GM23338 (cell line): ENCODE measurements around the gene NUDT6. TPM values are rescaled to one million over a fixed set of nuclear protein-coding genes. Genes with fewer than 3 reads are reported as not detected.

Experiments used
- ATAC-seq: fragments of 200-7000 bp; cut with Tn5 transposase; 3 replicates; pipeline ENCODE4 v1.9.1; 2020
- DNase-seq: peaks from one replicate; pipeline ENCODE4 v3.0.0-alpha.2; 2015; ENCODE audit warnings: low spot score
- H2AFZ ChIP-seq: fragments of 200-600 bp; sonication (generic); 2 replicates; pipeline ENCODE4 v1.8.0; 2016; ENCODE audit warnings: antibody characterized with exemption, mild to moderate bottlenecking, moderate library complexity
- H3F3A ChIP-seq: fragments of 200-600 bp; sonication (generic); replicated peaks from 2 replicates; pipeline ENCODE4 v1.8.0; 2017; ENCODE audit warnings: antibody characterized with exemption, mixed run types, low read depth
- H3K27ac ChIP-seq: fragments of 200-600 bp; sonication (generic); 2 replicates; pipeline ENCODE4 v1.6.1; 2016; ENCODE audit warnings: low read depth
- H3K27me3 ChIP-seq: fragments of 200-600 bp; sonication (generic); 2 replicates; pipeline ENCODE4 v1.8.0; 2016; ENCODE audit warnings: mild to moderate bottlenecking, mixed run types, moderate library complexity; ENCODE audit not compliant: insufficient read depth
- H3K36me3 ChIP-seq: fragments of 200-600 bp; sonication (generic); 2 replicates; pipeline ENCODE4 v1.8.0; 2016; ENCODE audit warnings: mild to moderate bottlenecking; ENCODE audit not compliant: insufficient read depth
- H3K4me1 ChIP-seq: fragments of 200-600 bp; sonication (generic); 2 replicates; pipeline ENCODE4 v1.8.0; 2016; ENCODE audit warnings: mild to moderate bottlenecking, moderate library complexity; ENCODE audit not compliant: insufficient read depth
- H3K4me2 ChIP-seq: fragments of 200-600 bp; sonication (generic); 2 replicates; pipeline ENCODE4 v1.7.1; 2017; ENCODE audit warnings: mixed run types
- H3K4me3 ChIP-seq: fragments of 200-600 bp; sonication (generic); 2 replicates; pipeline ENCODE4 v1.6.1; 2016; ENCODE audit warnings: mixed run types
- H3K79me2 ChIP-seq: fragments of 200-600 bp; sonication (generic); replicated peaks from 2 replicates; pipeline ENCODE4 v1.8.0; 2017; ENCODE audit warnings: mild to moderate bottlenecking; ENCODE audit not compliant: insufficient read depth
- H3K9me2 ChIP-seq: fragments of 200-600 bp; sonication (generic); 2 replicates; pipeline ENCODE4 v1.8.0; 2017; ENCODE audit not compliant: insufficient read depth
- H4K20me1 ChIP-seq: fragments of 200-600 bp; sonication (generic); replicated peaks from 2 replicates; pipeline ENCODE4 v1.8.0; 2017; ENCODE audit warnings: mild to moderate bottlenecking; ENCODE audit not compliant: insufficient read depth
- H3K27ac Mint-ChIP-seq: 2 replicates; pipeline ENCODE4 v1.8.0; 2020; ENCODE audit warnings: inconsistent platforms, mild to moderate bottlenecking, moderate library complexity, mixed read lengths
- H3K27me3 Mint-ChIP-seq: 3 replicates; pipeline ENCODE4 v1.8.0; 2022; ENCODE audit warnings: low read depth, mild to moderate bottlenecking, moderate library complexity, mixed read lengths, inconsistent platforms; ENCODE audit not compliant: insufficient read depth, poor library complexity
- H3K36me3 Mint-ChIP-seq: 3 replicates; pipeline ENCODE4 v1.8.0; 2021; ENCODE audit warnings: low read depth, mild to moderate bottlenecking, inconsistent platforms, moderate library complexity, mixed read lengths
- H3K4me1 Mint-ChIP-seq: 3 replicates; pipeline ENCODE4 v1.8.0; 2020; ENCODE audit warnings: mild to moderate bottlenecking, inconsistent platforms, mixed read lengths
- H3K4me3 Mint-ChIP-seq: 3 replicates; pipeline ENCODE4 v1.8.0; 2021; ENCODE audit warnings: moderate library complexity, mild to moderate bottlenecking, inconsistent platforms, mixed read lengths
- H3K9me3 Mint-ChIP-seq: 3 replicates; pipeline ENCODE4 v1.8.0; 2020; ENCODE audit warnings: moderate library complexity, mild to moderate bottlenecking, inconsistent platforms, mixed read lengths
- CREB1 ChIP-seq: fragments of 250-450 bp; sonication (Bioruptor Pico); IDR thresholded peaks from 2 replicates; pipeline ENCODE4 v1.5.0; 2020; ENCODE audit warnings: low read depth, mild to moderate bottlenecking, moderate library complexity
- EZH2phosphoT487 ChIP-seq: fragments of 200-600 bp; sonication (generic); IDR thresholded peaks from one replicate; pipeline ENCODE4 v1.8.1; 2018; ENCODE audit warnings: antibody characterized with exemption; ENCODE audit not compliant: unreplicated experiment
- JUNB ChIP-seq: IDR thresholded peaks from one replicate; pipeline ENCODE4 v1.6.1; 2016; ENCODE audit warnings: antibody characterized with exemption; ENCODE audit not compliant: unreplicated experiment
- NANOG ChIP-seq: IDR thresholded peaks from 2 replicates; pipeline ENCODE4 v1.6.1; 2016; ENCODE audit warnings: antibody characterized with exemption, borderline replicate concordance
- STAT1 ChIP-seq: IDR thresholded peaks from one replicate; pipeline ENCODE4 v1.6.1; 2016; ENCODE audit warnings: antibody characterized with exemption; ENCODE audit not compliant: unreplicated experiment
- ZNF114 ChIP-seq: fragments of 250-450 bp; sonication (Bioruptor Pico); IDR thresholded peaks from 2 replicates; pipeline ENCODE4 v1.5.0; 2020; ENCODE audit warnings: mild to moderate bottlenecking, moderate library complexity
- ZNF331 ChIP-seq: fragments of 250-450 bp; sonication (Bioruptor Pico); IDR thresholded peaks from 2 replicates; pipeline ENCODE4 v1.5.0; 2020; ENCODE audit warnings: low read depth, mild to moderate bottlenecking, moderate library complexity
- polyA plus RNA-seq: library from polyadenylated mRNA; unstranded; fragments of >200 nt; fragmentation: Nextera tagmentation; extraction: Ambion mirVana; gene quantifications from 2 replicates; pipeline ENCODE4 v1.2.1, GENCODE V29; 2016
- total RNA-seq: library from RNA; depleted of rRNA; stranded (reverse); fragments of >200 nt; shearing (Covaris generic); gene quantifications from 2 replicates; pipeline ENCODE4 v1.2.3, GENCODE V29; 2014
- TF ChIP-seq, protein P1 (sequence below): IDR thresholded peaks from one replicate; pipeline ENCODE4 v1.6.1; 2018; ENCODE audit warnings: antibody characterized with exemption; ENCODE audit not compliant: unreplicated experiment
- TF ChIP-seq, protein P2 (sequence below): IDR thresholded peaks from 2 replicates; pipeline ENCODE4 v1.6.1; 2016; ENCODE audit warnings: antibody characterized with exemption
- TF ChIP-seq, protein P3 (sequence below), 2 experiments: fragments of 200-600 bp in 1 of 2; sonication (generic) in 1 of 2; conservative IDR thresholded peaks; 2 replicates each; pipeline versions ENCODE4 v1.5.1 to v1.6.1; 2016 to 2017; ENCODE audit warnings: antibody characterized with exemption in 2 of 2, low read depth in 2 of 2, mild to moderate bottlenecking in 2 of 2, moderate library complexity in 1 of 2

NUDT6 gene
- total and polyA plus RNA-seq, 2 experiments from 2014 or later = 4.9 to 9.1 TPM

DNA sequence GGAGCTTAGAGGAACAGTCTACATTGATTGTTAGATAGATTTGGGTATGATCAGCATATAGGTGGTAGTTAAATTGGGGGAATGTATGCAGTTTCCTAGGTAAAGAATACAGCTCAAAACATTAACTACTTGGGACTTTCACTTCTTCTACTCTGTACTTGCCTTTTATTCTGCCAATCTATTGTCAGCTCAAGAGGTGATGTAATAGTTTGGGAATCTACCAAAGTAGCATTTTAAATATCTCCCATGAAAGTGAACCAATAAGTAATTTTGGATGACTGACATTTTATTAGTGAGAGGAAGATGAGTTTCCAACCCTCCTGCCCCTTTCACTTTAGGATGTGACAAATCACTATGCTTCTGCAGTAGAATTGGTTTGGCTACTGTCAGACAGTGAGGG lies 43.4 kb downstream of the NUDT6 start:
- Mint-ChIP-seq H3K36me3 (peaks cover 73% of the 10 kb centered on the region), H3K27me3 (peaks cover 8% of the 10 kb centered on the region), H3K27ac (no peak overlapping the region), H3K4me3 (no peak overlapping the region), H3K4me1 (no peaks in the 10 kb centered on the region; the same call in 2 of the 3 replicates), H3K9me3 (peaks cover 33% of the 10 kb centered on the region)
- no peak overlapping the region for H3K4me2 ChIP-seq
- H3K9me2 ChIP-seq = no peaks in the 10 kb centered on the region
- ATAC-seq (no peak), DNase-seq (no peak)
- no peak overlapping the region for H2AFZ ChIP-seq
- no peak overlapping the region for H3K4me3 ChIP-seq
- H3K27ac ChIP-seq = no peak overlapping the region
- H3K36me3 ChIP-seq = peaks cover 48% of the 10 kb centered on the region
- H4K20me1 ChIP-seq = peaks cover 26% of the 10 kb centered on the region
- TF ChIP-seq JUNB = no peak
- no peak for TF ChIP-seq NANOG
- no peak for TF ChIP-seq CREB1 (CRISPR knock-in tag)
- TF ChIP-seq EZH2phosphoT487 = no peak
- no peak for TF ChIP-seq STAT1
- H3K79me2 ChIP-seq = peaks cover 98% of the 10 kb centered on the region
- H3K27me3 ChIP-seq = no peaks in the 10 kb centered on the region
- no peaks in the 10 kb centered on the region for H3K4me1 ChIP-seq
- H3F3A ChIP-seq = peaks cover 31% of the 10 kb centered on the region

DNA sequence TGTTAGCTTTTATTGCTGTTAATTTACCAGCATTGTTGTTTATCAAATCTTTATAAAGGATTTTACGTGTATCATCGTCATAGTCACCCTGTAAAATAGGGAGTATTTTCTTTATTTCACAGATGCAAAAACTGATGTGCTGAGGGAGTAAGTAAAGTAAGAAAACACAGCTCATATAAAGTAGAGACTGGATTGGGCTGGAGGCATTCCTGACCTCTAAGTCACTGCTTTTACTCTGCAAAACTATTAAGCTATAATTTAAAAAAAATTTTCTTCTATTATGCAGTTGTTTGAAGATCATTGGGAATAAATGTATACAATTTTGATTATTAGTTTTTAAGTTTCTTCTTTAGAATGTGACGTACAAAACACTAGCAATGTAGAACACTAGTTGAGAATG lies 45.9 kb downstream of the NUDT6 start:
- peaks cover 31% of the 10 kb centered on the region for H3K9me3 Mint-ChIP-seq
- H3F3A ChIP-seq = peaks cover 22% of the 10 kb centered on the region
- H3K4me3 ChIP-seq = no peak overlapping the region
- H3K4me2 ChIP-seq = no peak overlapping the region
- H3K4me1 Mint-ChIP-seq = peaks cover 20% of the 10 kb centered on the region
- H3K27me3 Mint-ChIP-seq = peaks cover 9% of the 10 kb centered on the region
- H3K27ac Mint-ChIP-seq = no peak overlapping the region
- peaks cover 38% of the 10 kb centered on the region for H3K36me3 ChIP-seq
- no peak for ATAC-seq
- H4K20me1 ChIP-seq = peaks cover 41% of the 10 kb centered on the region
- no peak overlapping the region for H3K4me3 Mint-ChIP-seq
- peaks cover 13% of the 10 kb centered on the region; the same call in 1 of the 2 replicates for H3K4me1 ChIP-seq
- H3K36me3 Mint-ChIP-seq = peaks cover 73% of the 10 kb centered on the region
- no peak overlapping the region for H3K27ac ChIP-seq
- DNase-seq = no peak
- H2AFZ ChIP-seq = no peak overlapping the region
- peaks cover 98% of the 10 kb centered on the region for H3K79me2 ChIP-seq
- H3K27me3 ChIP-seq = no peaks in the 10 kb centered on the region
- H3K9me2 ChIP-seq = peaks cover 3% of the 10 kb centered on the region; the same call in 1 of the 2 replicates
- TF ChIP-seq STAT1 (no peak), ZNF114 (no peak), ZNF331 (no peak), CREB1 (CRISPR knock-in tag) (no peak), EZH2phosphoT487 (no peak)
- TF ChIP-seq, protein P1, sequence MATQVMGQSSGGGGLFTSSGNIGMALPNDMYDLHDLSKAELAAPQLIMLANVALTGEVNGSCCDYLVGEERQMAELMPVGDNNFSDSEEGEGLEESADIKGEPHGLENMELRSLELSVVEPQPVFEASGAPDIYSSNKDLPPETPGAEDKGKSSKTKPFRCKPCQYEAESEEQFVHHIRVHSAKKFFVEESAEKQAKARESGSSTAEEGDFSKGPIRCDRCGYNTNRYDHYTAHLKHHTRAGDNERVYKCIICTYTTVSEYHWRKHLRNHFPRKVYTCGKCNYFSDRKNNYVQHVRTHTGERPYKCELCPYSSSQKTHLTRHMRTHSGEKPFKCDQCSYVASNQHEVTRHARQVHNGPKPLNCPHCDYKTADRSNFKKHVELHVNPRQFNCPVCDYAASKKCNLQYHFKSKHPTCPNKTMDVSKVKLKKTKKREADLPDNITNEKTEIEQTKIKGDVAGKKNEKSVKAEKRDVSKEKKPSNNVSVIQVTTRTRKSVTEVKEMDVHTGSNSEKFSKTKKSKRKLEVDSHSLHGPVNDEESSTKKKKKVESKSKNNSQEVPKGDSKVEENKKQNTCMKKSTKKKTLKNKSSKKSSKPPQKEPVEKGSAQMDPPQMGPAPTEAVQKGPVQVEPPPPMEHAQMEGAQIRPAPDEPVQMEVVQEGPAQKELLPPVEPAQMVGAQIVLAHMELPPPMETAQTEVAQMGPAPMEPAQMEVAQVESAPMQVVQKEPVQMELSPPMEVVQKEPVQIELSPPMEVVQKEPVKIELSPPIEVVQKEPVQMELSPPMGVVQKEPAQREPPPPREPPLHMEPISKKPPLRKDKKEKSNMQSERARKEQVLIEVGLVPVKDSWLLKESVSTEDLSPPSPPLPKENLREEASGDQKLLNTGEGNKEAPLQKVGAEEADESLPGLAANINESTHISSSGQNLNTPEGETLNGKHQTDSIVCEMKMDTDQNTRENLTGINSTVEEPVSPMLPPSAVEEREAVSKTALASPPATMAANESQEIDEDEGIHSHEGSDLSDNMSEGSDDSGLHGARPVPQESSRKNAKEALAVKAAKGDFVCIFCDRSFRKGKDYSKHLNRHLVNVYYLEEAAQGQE = no peak
- TF ChIP-seq, protein P2, sequence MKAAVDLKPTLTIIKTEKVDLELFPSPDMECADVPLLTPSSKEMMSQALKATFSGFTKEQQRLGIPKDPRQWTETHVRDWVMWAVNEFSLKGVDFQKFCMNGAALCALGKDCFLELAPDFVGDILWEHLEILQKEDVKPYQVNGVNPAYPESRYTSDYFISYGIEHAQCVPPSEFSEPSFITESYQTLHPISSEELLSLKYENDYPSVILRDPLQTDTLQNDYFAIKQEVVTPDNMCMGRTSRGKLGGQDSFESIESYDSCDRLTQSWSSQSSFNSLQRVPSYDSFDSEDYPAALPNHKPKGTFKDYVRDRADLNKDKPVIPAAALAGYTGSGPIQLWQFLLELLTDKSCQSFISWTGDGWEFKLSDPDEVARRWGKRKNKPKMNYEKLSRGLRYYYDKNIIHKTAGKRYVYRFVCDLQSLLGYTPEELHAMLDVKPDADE = no peak
- TF ChIP-seq, protein P3, sequence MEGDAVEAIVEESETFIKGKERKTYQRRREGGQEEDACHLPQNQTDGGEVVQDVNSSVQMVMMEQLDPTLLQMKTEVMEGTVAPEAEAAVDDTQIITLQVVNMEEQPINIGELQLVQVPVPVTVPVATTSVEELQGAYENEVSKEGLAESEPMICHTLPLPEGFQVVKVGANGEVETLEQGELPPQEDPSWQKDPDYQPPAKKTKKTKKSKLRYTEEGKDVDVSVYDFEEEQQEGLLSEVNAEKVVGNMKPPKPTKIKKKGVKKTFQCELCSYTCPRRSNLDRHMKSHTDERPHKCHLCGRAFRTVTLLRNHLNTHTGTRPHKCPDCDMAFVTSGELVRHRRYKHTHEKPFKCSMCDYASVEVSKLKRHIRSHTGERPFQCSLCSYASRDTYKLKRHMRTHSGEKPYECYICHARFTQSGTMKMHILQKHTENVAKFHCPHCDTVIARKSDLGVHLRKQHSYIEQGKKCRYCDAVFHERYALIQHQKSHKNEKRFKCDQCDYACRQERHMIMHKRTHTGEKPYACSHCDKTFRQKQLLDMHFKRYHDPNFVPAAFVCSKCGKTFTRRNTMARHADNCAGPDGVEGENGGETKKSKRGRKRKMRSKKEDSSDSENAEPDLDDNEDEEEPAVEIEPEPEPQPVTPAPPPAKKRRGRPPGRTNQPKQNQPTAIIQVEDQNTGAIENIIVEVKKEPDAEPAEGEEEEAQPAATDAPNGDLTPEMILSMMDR (conservative IDR thresholded peaks at IDR 0.05; ENCODE audit: low read depth in 2 of 2) = no peak
